ENCODE data around the gene SLC47A2. TPM values are rescaled to one million over a fixed set of nuclear protein-coding genes. Genes with fewer than 3 reads are reported as not detected.

SLC47A2 gene
- polyA plus RNA-seq, 1 donor (not counting 4 experiments of a cell fraction or from before 2014, with no cell fraction given), result 0.88 TPM

DNA sequence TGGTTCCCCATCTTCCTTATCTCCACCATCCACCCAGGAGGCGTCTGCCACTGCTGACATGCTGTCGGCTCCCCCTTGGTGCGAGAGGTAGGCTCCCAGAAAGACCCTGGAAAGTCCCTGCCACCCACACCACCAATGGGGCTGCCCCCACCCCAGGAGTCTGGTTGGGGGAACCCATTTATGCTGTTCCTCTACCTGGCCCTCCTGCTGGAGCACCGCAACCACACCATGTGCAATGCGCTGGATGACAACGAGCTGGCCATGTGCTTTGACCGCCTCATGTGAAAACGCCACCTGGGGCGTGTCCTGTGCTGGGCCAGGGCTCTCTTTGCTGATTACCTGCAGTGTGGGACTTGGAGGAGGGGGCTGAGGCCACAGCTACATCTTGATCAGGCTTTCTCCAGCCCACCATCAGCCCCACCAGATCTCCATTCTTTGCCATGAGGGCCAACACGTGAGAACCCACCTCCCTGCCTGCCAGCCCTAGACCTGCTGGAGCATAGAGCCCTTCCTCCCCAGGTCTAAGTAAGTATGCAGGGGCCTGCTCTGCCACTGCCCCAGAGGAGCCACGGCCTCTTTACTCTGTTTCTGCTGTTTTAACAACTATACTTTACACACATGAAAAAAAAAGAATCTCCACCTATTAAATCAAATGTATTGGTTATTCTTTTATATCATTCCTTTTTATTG is 39.6 kb upstream of the SLC47A2 start:
- no peak overlapping the region for H3K27ac ChIP-seq (ENCODE audit: control insufficient read depth, insufficient read depth, low read length)
- no peaks in the 10 kb centered on the region for H3K9me3 ChIP-seq (ENCODE audit: control insufficient read depth, low read depth, low read length)
- H3K4me1 ChIP-seq (ENCODE audit: control insufficient read depth, extremely low read depth, insufficient read depth, low read length), result peaks cover 29% of the 10 kb centered on the region
- H4K20me1 ChIP-seq (ENCODE audit: control insufficient read depth, extremely low read depth, insufficient read depth, low read length), result no peaks in the 10 kb centered on the region
- H3K4me3 ChIP-seq (ENCODE audit: control insufficient read depth in 2 of 3, extremely low read depth in 1 of 3, insufficient read depth in 2 of 3, low read depth in 1 of 3, low read length in 3 of 3), result no peak overlapping the region
- H3K27me3 ChIP-seq (ENCODE audit: control insufficient read depth, extremely low read depth, insufficient read depth, low read length), result no peaks in the 10 kb centered on the region
- no peak for FAIRE-seq
- no peaks in the 10 kb centered on the region for H3K36me3 ChIP-seq (ENCODE audit: control insufficient read depth in 2 of 2, extremely low read depth in 1 of 2, insufficient read depth in 2 of 2, low read length in 2 of 2)
- DNase-seq (ENCODE audit: low read depth, low spot score), result no peak
- H2AFZ ChIP-seq (ENCODE audit: control insufficient read depth, low read length), result no peak overlapping the region
- TF ChIP-seq, protein P1, sequence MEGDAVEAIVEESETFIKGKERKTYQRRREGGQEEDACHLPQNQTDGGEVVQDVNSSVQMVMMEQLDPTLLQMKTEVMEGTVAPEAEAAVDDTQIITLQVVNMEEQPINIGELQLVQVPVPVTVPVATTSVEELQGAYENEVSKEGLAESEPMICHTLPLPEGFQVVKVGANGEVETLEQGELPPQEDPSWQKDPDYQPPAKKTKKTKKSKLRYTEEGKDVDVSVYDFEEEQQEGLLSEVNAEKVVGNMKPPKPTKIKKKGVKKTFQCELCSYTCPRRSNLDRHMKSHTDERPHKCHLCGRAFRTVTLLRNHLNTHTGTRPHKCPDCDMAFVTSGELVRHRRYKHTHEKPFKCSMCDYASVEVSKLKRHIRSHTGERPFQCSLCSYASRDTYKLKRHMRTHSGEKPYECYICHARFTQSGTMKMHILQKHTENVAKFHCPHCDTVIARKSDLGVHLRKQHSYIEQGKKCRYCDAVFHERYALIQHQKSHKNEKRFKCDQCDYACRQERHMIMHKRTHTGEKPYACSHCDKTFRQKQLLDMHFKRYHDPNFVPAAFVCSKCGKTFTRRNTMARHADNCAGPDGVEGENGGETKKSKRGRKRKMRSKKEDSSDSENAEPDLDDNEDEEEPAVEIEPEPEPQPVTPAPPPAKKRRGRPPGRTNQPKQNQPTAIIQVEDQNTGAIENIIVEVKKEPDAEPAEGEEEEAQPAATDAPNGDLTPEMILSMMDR (optimal IDR thresholded peaks at IDR 0.05 in 1 of 3, IDR thresholded peaks at IDR 0.05 in 1 of 3, conservative IDR thresholded peaks at IDR 0.05 in 1 of 3; ENCODE audit: extremely low read depth in 1 of 3, insufficient read depth in 2 of 3, low read length in 3 of 3), result no peak
- no peak for TF ChIP-seq EZH2 (IDR thresholded peaks at IDR 0.05; ENCODE audit: low read length)
- H3K9me1 ChIP-seq (ENCODE audit: control insufficient read depth, extremely low read depth, insufficient read depth, low read length), result no peaks in the 10 kb centered on the region
- no peaks in the 10 kb centered on the region for H3K79me2 ChIP-seq (ENCODE audit: control insufficient read depth, insufficient read depth, low read length)
- dilution Hi-C loops (cut with MboI; ENCODE audit: extremely low pct_ligation_motif_present, low sequenced_read_pairs), result no loop called here
- H3K4me2 ChIP-seq (ENCODE audit: control insufficient read depth, extremely low read depth, insufficient read depth, low read depth, low read length), result no peak overlapping the region
- H3K9ac ChIP-seq (ENCODE audit: control insufficient read depth, extremely low read depth, insufficient read depth, low read length), result no peak overlapping the region

DNA sequence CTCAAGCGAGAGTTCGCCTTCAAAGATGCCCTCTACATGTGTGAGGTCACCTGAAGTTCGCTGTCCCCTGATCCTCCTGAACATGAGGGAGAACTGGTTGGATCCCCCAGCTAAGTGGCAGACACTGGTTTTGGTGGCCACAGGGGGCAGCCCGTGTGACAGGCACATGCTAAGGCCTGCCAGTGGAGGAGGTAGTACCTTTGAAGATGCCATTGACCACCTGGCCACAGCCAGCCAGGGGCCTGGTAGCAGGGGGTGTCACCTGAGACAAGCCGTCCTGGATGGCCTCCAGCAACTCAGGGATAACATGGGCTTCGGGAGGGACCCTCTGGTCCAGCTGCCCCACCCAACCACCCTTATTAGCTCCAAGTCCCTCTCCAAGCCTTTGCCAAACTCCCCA is 39.0 kb upstream of the SLC47A2 start:
- Histone ChIP-seq H4K20me1 (ENCODE audit: control insufficient read depth, extremely low read depth, insufficient read depth, low read length) (no peaks in the 10 kb centered on the region), H2AFZ (ENCODE audit: control insufficient read depth, low read length) (no peak overlapping the region), H3K4me1 (ENCODE audit: control insufficient read depth, extremely low read depth, insufficient read depth, low read length) (peaks cover 35% of the 10 kb centered on the region), H3K9me1 (ENCODE audit: control insufficient read depth, extremely low read depth, insufficient read depth, low read length) (no peaks in the 10 kb centered on the region), H3K9ac (ENCODE audit: control insufficient read depth, extremely low read depth, insufficient read depth, low read length) (no peak overlapping the region), H3K9me3 (ENCODE audit: control insufficient read depth, low read depth, low read length) (no peaks in the 10 kb centered on the region), H3K27me3 (ENCODE audit: control insufficient read depth, extremely low read depth, insufficient read depth, low read length) (no peaks in the 10 kb centered on the region), H3K4me3 (ENCODE audit: control insufficient read depth in 2 of 3, extremely low read depth in 1 of 3, insufficient read depth in 2 of 3, low read depth in 1 of 3, low read length in 3 of 3) (no peak overlapping the region), H3K79me2 (ENCODE audit: control insufficient read depth, insufficient read depth, low read length) (no peaks in the 10 kb centered on the region), H3K27ac (ENCODE audit: control insufficient read depth, insufficient read depth, low read length) (no peak overlapping the region), H3K4me2 (ENCODE audit: control insufficient read depth, extremely low read depth, insufficient read depth, low read depth, low read length) (no peak overlapping the region), H3K36me3 (ENCODE audit: control insufficient read depth in 2 of 2, extremely low read depth in 1 of 2, insufficient read depth in 2 of 2, low read length in 2 of 2) (no peaks in the 10 kb centered on the region)
- no peak for TF ChIP-seq EZH2 (IDR thresholded peaks at IDR 0.05; ENCODE audit: low read length)
- TF ChIP-seq, protein P1 (optimal IDR thresholded peaks at IDR 0.05 in 1 of 3, IDR thresholded peaks at IDR 0.05 in 1 of 3, conservative IDR thresholded peaks at IDR 0.05 in 1 of 3; ENCODE audit: extremely low read depth in 1 of 3, insufficient read depth in 2 of 3, low read length in 3 of 3), result no peak
- FAIRE-seq, result no peak
- no peak for DNase-seq (ENCODE audit: low read depth, low spot score)
- dilution Hi-C loops (cut with MboI; ENCODE audit: extremely low pct_ligation_motif_present, low sequenced_read_pairs), result no loop called here
